DLD1 (cell line): Measurements from ENCODE around the gene ENPP3.
"Not testable (repeated sequence)": the region's sequence is repeated elsewhere in the genome, so short reads cannot be mapped to it uniquely, and the experiment has no call there.

Experiments used
- in situ Hi-C: cut with HindIII; loops from 2 replicates; pipeline ENCODE4 v1.10.0; 2017; ENCODE audit warnings: low sequenced_read_pairs

Gene ENPP3

DNA sequence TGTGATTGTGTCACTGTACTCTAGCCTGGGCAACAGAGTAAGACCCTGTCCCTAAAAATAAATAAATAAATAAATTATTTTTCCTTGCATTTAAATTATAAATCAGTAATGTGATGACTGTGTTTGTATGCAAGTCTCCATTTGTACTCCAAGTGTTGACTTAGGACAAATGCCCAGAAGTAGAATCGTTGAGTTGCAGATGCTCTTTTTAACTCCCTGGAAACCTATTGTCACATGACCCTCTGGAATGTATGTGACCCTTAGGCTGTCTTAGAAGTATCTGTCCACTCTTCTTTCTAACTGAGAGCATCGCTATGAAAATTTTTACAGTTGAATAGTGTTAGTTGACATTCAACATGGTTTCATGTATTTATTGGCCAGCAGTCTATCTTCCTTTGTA, 45.3 kb downstream of the ENPP3 start:
- in situ Hi-C loops = no loop called here

DNA sequence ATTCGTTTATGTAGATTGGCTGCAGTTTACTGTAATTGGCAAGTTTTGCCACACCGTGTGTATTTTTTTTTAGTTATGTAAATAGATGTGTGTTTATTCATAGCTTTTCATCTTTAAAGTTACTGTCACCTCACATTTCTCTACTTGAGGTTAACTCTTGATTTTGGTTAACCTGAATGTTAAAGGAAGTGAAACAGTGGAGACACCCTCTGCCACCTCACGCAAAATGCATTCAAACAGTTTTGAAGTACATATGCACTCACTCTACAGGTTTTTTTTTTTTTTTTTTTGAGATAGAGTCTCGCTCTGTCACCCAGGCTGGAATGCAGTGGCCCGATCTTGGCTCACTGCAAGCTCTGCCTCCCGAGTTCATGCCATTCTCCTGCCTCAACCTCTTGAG, 46.4 kb downstream of the ENPP3 start:
- in situ Hi-C loops = no loop called here

DNA sequence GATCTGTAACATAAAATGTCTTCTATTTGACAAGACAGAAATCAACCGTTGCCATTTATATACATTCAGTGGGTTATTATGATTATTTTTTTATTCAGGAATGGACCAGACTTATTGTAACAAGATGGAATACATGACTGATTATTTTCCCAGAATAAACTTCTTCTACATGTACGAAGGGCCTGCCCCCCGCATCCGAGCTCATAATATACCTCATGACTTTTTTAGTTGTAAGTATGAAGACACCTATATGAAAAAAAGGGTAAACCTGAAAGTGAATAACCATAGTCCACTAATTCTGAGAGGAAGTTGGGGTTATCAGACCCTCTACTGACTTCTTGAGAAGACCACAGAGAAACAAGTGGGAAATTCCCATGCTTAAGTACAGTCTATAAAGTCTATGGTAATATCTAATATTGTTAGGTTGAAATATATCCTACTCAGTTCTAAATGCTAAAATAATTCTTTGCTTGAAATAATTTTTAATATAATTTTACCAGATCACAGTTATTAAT, 48.2 kb downstream of the ENPP3 start:
- in situ Hi-C loops = no loop called here

DNA sequence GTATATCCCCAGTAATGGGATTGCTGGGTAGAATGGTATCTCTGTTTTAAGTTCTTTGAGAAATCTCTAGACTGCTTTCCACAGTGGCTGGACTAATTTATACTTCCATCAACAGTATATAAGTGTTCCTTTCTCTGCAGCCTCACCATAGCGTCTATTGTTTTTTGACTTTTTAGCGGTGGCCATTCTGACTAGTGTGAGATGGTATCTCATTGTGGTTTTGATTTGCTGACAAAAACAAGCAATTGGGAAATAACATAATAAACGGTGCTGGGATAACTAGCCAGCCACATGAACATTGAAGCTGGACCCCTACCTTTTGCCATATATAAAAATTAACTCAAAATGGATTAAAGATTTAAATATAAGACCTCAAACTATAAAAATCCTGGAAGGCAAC, 49.9 kb downstream of the ENPP3 start:
- in situ Hi-C loops = no loop called here

DNA sequence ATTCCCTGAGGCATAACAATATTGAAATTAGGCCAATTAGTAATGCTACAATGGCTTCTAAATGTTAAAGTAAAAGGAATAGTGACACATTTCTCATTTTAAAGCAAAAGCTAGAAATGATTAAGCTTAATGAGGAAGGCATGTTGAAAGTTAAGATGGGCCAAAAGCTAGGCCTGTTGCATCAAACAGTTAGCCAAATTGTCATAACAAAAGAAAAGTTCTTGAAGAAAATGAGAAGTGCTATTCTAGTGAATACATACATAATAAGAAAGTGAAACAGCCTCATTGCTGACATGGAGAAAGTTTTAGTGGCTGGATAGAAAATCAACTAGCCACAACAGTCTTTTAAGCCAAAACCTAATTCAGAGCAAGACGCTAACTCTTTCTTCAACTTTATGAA, 51.2 kb downstream of the ENPP3 start:
- in situ Hi-C loops = no loop called here

DNA sequence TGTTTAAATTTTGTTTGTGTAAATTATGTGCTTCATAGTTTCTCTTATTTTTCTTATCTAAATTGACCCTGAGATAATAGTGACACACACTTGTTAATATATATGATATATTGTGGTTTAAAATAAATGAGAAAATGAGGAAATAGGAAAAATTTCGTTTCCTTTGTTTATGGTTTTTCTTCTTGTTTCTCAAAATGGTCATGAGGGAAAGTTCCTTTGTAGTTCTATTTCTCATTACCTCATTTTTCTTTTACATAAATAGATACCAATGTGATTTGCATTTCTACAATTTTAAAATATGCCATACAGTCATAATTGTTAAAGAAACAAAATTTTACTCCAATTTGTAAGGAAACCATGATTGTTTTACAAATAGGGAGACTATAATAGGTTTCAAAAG, 54.9 kb downstream of the ENPP3 start:
- in situ Hi-C loops = no loop called here

DNA sequence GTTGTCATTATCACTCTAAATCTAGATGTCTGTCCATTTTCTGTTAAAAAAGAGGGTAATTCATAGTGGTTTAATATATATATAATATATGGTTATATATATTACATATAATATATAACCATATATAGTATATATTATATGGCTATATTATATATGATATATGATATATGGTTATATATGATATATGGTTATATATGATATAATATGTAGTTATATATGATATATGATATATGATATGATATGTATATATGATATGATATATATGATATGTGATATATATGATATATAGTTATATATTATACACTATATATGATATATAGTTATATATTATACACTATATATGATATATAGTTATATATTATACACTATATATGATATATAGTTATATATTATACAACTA, 55.5 kb downstream of the ENPP3 start:
- in situ Hi-C loops = no loop called here

DNA sequence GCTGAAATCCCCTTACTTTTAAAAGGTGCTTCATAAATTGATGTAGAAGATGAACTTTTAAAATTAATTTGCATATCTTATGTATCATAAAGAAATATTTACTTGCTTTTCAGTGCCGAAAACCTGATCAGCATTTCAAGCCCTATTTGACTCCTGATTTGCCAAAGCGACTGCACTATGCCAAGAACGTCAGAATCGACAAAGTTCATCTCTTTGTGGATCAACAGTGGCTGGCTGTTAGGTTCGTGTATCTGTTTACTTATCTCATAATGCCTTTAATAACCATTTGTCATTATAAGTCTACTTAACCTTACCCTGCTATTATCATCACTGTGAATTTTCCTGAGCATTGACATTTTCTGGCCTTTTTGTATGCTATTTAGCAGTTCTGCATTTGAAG, 56.3 kb downstream of the ENPP3 start:
- in situ Hi-C loops = no loop called here

DNA sequence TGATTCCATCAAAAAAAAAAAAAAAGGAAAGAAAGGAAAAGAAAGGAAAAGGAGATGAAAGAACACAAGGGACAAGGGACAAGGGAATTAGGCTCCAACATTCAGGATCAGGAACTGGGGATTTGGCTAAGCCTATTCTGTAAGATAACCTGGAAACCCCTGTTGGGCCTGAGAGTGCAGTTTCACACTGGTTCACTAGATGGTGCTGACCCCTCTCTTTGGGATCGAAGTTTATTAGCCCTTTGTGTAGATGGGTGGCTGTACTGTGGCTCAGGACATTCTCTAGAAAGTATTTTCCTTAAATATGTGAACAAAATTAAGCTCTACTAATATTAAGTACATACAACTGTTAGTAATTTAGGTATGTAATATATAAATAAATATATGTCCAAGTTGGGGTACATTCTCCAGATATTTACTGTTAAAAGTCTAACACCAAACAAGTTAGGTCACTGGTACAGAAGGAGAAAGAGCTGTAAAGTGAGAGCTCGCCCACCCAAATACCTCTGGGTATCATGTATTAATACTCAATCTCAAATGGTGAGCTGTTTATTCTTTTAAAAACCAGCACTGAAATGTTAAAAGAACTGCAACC, 57.8 kb downstream of the ENPP3 start:
- in situ Hi-C loops = no loop called here

DNA sequence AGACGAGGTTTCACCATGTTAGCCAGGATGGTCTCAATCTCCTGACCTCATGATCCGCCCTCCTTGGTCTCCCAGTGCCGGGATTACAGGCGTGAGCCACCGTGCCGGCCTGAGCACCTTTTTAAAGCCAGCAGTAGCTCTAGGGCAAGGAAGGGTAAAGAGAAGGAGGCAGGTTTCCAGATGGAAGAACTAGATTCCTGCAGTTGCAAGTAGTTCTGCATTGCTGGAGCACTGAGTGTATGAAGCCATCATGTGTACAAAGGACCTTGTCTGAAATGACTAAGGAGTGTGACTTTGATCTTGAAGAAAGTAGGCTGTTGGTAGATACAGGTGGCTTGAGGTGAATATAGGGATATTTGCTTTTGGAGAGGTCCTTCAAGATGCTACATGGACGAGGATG, 59.9 kb downstream of the ENPP3 start:
- in situ Hi-C loops = no loop called here

DNA sequence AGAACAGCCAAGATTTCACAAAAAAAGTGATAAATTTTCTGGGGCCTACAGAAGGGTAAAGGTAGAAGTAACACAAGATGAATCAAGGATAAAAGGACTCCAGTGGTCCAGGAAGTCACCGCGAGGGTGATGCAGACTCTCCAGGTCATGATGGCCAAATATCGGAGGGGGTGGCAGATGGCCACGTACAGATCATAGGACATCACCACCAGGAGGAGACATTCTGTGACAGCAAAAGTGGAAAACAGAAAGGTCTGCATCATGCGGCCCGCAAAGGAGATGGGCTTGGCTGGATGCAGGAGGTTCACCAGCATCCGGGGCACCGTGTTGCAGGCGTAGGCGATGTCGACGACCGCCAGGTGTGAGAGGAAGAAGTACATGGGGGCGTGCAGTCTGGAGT, 63.7 kb downstream of the ENPP3 start:
- in situ Hi-C loops = not testable (repeated sequence)

DNA sequence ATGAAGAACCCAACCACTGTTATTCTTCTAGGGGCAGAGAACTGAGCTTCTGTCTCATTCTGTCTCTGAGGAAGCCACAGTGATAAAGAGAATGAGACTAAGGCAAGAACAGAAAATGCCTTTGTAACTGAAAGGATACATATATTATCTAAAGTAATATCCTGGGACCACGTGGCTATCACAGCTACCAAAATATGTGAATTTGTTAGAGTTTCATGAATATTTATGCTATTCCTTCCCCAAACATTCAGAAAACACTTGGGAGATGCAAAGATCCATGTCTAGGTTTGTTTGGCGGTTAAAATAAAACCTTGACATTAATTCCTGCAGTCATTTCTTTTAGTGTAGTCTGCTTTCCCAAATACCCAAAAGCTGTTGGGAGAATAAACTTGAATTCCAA, 66.8 kb downstream of the ENPP3 start:
- in situ Hi-C loops = not testable (repeated sequence)

DNA sequence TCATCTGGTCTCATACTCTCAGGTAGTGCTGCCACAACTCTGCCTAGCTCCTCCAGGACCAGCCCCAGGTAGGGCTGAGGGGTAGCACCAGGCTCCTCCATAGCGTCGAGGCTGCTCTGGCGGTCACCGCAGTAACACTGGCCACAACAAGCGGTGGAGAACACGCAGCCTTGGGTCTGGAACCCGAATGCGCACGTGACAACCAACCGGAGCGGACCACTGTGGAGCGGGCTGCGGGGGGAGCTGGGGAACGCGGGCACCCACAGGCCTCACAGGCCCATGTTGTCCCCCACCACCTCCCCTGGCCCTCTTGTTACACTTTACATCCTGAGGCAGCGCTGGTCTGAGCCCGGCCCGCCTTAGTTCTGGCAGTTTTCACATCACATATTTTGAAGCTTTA, 73.8 kb downstream of the ENPP3 start, which contains the start of gene CTAGE9:
Gene CTAGE9 (minus strand): TSS at position 101 of the 400 bp plus-strand sequence. CDS start 0 bp downstream, at position 101.
- in situ Hi-C loops = not testable (repeated sequence)

DNA sequence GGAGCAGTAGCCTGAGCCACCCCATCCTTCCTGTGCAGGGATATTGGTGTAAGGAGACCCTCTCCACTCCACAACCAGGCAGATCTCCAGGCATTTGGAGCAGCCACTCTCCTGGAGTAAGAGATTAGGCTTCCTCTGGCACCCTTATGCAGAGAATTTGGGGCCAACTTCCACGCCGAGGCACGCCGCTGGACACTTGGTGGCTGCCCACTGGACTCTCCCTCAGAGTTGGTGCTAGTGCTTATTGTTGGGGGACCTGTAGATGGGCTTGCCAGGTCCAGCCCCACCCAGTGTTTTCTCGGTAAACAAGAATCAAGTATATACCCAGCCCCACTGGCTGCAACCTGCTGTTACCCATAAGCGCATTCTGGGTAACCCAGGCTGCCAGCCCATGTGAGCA, 78.5 kb downstream of the ENPP3 start:
- in situ Hi-C loops = not testable (repeated sequence)

DNA sequence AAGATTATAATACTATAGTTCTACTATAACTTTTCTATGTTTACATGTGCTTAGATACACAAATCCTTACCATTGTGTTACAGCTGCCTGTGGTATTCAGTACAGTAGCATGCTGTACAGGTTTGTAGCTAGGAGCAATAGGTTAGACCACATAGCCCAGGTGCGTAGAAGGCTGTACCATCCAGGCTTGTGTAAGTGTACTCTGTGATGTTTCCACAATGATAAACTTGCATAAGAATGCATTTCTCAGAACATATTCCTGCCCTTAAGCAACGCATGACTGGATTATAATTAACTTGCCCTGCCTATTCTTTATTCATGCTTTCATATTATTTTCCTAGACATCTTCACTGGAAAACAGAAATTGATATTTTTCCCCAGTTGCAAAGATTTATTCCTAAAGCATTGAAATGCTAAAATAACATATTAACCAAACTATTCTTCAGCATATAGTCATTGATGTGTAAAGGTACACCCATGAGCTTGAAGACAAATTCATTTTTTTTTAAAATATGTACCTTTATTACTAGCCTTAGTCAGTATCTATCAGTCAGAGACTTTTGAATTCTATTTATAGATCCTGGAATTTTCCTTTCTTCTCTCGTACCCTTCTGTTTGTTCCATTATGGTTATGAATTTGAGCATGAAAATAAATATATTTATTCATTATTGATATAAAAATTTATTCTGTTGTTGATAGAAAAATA, 80.9 kb downstream of the ENPP3 start:
- in situ Hi-C loops = no loop called here

DNA sequence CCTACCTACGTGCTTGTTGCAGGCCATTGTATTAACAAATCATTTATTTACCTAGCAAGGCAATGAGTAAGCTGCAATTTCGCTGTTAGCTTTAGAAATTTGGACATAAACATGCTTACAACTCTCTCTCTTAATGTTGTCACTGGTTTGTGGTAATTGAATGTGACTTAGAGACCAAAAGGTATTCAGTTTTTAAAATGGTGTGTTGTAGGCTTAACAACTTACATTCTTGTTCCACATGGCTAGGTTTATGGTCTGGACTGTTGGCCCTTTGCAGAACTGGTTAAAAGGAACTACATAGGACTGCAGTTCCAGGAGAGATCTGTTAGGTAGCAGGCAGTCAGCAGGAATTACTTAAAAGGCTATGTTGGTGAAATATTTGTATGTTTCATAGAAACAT, 84.1 kb downstream of the ENPP3 start:
- in situ Hi-C loops = no loop called here

DNA sequence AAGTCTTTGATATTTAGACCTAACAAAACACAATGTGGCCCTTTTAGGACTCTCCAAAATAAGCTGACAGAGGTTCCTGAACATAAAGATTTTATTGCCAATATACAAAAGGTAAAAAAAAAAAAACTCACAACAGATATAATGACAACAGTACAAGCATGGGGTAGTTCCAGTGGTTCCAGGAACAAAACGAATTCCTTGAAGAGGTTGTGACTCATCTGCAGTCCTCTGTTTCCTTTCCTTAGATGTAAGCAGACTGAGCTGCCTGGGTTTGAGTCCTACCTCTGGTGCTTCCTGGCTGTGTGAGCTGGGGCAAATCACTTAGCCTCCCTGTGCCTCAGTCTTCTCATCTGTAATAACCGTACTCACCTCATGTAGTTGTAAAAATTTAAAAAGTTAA, 87.0 kb downstream of the ENPP3 start:
- in situ Hi-C loops = no loop called here

DNA sequence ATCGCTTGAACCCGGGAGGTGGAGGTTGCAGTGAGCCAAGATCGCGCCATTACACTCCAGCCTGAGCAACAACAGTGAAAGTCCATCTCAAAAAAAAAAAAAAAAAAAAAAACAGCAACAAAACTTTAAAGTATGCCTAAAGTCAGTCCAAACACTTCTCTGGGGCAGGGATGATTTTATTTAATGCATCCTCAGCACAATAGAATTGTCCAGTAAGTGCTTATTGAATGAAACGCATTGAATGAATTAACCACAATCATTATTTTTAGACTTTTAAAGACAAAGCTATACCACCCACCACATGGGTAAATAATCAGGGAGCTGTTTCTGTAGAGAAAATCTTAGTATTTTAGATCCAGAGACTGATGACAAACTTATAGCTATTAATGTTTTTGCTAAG, 90.4 kb downstream of the ENPP3 start:
- in situ Hi-C loops = no loop called here

DNA sequence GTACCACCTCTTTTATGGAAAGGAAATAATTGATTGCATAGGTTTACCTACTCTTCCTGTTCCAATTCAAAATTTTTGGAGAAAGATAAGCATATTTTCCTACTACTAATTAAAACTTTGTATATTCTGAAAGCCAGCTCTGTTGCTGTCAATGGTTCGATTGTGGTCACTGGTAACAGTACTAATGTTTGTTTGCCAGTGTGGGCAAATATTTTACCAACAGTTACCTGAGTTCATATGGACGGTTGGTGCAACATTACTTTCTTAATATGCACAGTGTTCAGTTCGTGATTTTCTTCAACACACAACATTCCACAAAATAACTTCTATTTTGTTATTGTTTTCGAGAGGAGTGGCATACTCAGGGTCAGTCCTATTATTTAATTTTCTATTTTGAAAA, 90.8 kb downstream of the ENPP3 start:
- in situ Hi-C loops = no loop called here

DNA sequence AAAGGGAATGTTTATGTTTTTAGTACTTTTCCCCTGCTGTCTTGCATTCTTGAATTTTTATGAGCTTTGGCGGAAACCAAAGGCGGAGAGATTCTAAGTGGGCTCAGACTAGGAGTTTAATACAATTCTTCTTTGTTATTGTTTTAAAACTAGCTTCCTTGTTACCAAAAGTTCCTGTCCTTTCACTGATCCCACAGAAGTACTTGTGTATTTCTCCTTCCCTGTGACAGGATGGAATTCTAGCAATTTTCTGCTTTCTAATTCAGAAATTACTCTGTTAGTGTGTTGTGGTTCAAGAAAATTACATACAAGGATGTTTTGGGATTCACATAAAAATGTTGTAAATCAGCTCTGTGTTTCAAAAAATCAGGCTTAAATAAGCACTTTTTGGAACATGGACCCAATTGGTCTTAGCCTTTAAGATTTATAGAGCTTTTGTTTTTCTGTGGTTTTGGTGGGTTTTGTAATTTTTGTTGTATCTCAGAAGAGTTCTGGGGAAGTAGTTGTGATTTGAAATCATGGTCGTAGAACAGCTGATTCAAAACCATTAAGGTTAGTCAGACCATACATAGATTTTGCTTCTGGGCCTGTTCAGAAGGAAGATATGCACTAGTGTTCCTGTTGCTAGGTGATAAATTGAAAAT, 91.3 kb downstream of the ENPP3 start:
- in situ Hi-C loops = no loop called here

DNA sequence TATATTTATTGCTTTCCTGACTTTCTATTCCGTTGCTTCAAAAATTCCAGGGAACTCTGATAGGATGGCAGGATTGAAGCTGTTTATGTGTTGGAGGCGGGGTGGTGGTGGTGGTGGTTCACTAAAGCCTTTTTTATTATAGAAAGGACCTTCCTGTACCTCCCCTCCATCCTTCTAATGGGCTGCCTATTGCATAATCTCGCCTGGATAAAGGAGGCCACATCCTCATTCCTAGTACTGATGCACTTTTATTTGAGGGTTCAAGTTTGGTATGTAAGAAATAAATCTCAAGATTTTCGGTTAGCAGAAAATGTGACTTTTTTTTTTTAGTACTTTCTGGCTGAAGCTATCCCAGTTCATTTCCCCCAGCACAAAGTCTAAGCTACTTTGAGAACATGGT, 92.4 kb downstream of the ENPP3 start:
- in situ Hi-C loops = no loop called here

DNA sequence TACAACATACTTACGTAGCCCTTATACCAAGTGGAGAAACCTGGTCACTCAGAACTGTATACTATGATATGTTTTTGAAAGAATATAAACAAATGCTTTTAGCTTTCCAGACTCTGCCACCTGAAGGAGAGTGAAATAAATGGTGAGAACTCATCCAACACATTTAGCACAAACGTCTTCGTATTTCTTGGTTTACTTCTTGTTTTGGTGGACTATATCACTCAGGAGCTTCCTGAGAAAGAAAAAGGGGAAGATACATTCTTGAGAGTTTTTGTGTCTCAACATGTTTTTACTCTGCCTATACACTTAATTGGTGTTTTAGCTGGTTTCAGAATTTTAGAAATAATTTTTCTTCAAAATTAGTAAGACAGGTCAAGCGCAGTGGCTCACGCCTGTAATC, 93.2 kb downstream of the ENPP3 start:
- in situ Hi-C loops = no loop called here
